ENCODE measurements around the gene SEMA3B.

The SEMA3B gene

GRCh38 chr3:50316657-50317242 lies 47.8 kb downstream of the SEMA3B start:
- peak; percentile 51 to 63 for DNase-seq (ENCODE audit: low read depth in 2 of 2)

GRCh38 chr3:50317300-50317699 lies 48.4 kb downstream of the SEMA3B start:
- no peak for DNase-seq (ENCODE audit: low read depth in 2 of 2)

- DNase-seq (ENCODE audit: low read depth in 2 of 2), result no peak
Measured at GRCh38 chr3:50318163-50318562, 49.2 kb downstream of the SEMA3B start.

GRCh38 chr3:50318615-50319014 lies 49.7 kb downstream of the SEMA3B start:
- DNase-seq (ENCODE audit: low read depth in 2 of 2), result no peak

GRCh38 chr3:50319181-50319893 lies 50.4 kb downstream of the SEMA3B start:
- DNase-seq (ENCODE audit: low read depth in 2 of 2), result no peak

- DNase-seq (ENCODE audit: low read depth in 2 of 2), result no peak
Measured at GRCh38 chr3:50319894-50320625, 51.1 kb downstream of the SEMA3B start.

- peak in 1 of 2 donors; percentile 39 for DNase-seq (ENCODE audit: low read depth in 2 of 2)
Measured at GRCh38 chr3:50320853-50321335, 51.9 kb downstream of the SEMA3B start.

GRCh38 chr3:50321336-50322114 lies 52.6 kb downstream of the SEMA3B start:
- DNase-seq (ENCODE audit: low read depth in 2 of 2), result peak; percentile 56 to 68

GRCh38 chr3:50322115-50322385 lies 53.1 kb downstream of the SEMA3B start:
- no peak for DNase-seq (ENCODE audit: low read depth in 2 of 2)

- DNase-seq (ENCODE audit: low read depth in 2 of 2), result no peak
Measured at GRCh38 chr3:50322386-50323091, 53.6 kb downstream of the SEMA3B start, which contains the start of gene HYAL2. HYAL2 (minus strand) TSS chr3:50322745; CDS start chr3:50320489, 2,256 bp downstream.

GRCh38 chr3:50323092-50323600 lies 54.2 kb downstream of the SEMA3B start:
- no peak for DNase-seq (ENCODE audit: low read depth in 2 of 2)

- no peak for DNase-seq (ENCODE audit: low read depth in 2 of 2)
Measured at GRCh38 chr3:50323614-50324199, 54.8 kb downstream of the SEMA3B start.

- DNase-seq (ENCODE audit: low read depth in 2 of 2), result no peak
Measured at GRCh38 chr3:50324351-50325112, 55.6 kb downstream of the SEMA3B start.

- no peak for DNase-seq (ENCODE audit: low read depth in 2 of 2)
Measured at GRCh38 chr3:50325113-50325480, 56.1 kb downstream of the SEMA3B start.

GRCh38 chr3:50325497-50326181 lies 56.7 kb downstream of the SEMA3B start:
- no peak for DNase-seq (ENCODE audit: low read depth in 2 of 2)

- DNase-seq (ENCODE audit: low read depth in 2 of 2), result no peak
Measured at GRCh38 chr3:50326182-50326541, 57.2 kb downstream of the SEMA3B start.

GRCh38 chr3:50327129-50327528 lies 58.2 kb downstream of the SEMA3B start:
- DNase-seq (ENCODE audit: low read depth in 2 of 2), result no peak

Data from stimulated activated CD8-positive, alpha-beta memory T cell treated with anti-CD3 and anti-CD28 coated beads, Interleukin-2, amount 100 ng/mL, for 1 hour (primary cell).